Transverse colon (tissue), 3 donors: ENCODE data around the gene STING1.
"Not testable (repeated sequence)": the region's sequence is repeated elsewhere in the genome, so short reads cannot be mapped to it uniquely, and the experiment has no call there.

ENCODE experiments used
- POLR2A ChIP-seq: fragments of 450-650 bp; IDR thresholded peaks from one replicate; pipeline ENCODE4 v1.6.1; 2016; ENCODE audit warnings: antibody characterized with exemption, mild to moderate bottlenecking, moderate library complexity
- TF ChIP-seq, protein P1 (sequence below), 5 experiments: fragments of 200-600 bp in 3 of 5; fragments of 450-650 bp in 2 of 5; sonication (generic) in 3 of 5; IDR thresholded peaks; 1 replicate in 2 of 5; 2 replicates in 3 of 5; pipeline ENCODE4 v1.5.1; 2016 to 2017; ENCODE audit warnings: antibody characterized with exemption in 5 of 5, inconsistent platforms in 3 of 5, mild to moderate bottlenecking in 2 of 5, moderate library complexity in 1 of 5

DNA sequence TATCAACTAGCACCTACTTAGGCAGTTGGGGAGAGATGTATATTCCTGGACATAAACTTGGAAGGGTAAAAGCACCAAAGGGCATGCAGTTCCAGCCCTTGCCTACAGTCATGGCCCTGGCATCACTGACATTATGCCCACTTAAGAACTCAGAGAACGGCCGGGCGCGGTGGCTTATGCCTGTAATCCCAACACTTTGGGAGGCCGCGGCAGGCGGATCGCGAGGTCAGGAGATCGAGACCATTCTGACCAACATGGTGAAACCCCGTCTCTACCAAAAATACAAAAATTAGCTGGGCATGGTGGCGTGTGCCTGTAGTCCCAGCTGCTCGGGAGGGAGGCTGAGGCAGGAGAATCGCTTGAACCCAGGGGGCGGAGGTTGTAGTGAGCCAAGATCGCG lies 42.1 kb downstream of the STING1 start:
- TF ChIP-seq, protein P1, sequence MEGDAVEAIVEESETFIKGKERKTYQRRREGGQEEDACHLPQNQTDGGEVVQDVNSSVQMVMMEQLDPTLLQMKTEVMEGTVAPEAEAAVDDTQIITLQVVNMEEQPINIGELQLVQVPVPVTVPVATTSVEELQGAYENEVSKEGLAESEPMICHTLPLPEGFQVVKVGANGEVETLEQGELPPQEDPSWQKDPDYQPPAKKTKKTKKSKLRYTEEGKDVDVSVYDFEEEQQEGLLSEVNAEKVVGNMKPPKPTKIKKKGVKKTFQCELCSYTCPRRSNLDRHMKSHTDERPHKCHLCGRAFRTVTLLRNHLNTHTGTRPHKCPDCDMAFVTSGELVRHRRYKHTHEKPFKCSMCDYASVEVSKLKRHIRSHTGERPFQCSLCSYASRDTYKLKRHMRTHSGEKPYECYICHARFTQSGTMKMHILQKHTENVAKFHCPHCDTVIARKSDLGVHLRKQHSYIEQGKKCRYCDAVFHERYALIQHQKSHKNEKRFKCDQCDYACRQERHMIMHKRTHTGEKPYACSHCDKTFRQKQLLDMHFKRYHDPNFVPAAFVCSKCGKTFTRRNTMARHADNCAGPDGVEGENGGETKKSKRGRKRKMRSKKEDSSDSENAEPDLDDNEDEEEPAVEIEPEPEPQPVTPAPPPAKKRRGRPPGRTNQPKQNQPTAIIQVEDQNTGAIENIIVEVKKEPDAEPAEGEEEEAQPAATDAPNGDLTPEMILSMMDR (IDR thresholded peaks at IDR 0.05): not testable (repeated sequence)
- TF ChIP-seq POLR2A: not testable (repeated sequence)
